Activated effector memory CD4-positive, alpha-beta T cell treated with Interleukin-2 at 50 U/mL for 16 hours (primary cell): ENCODE results near the gene HTT-AS.
A peak's percentile ranks its signal among the peaks of the same experiment; 100 is the strongest.

Source experiments
- DNase-seq: peaks from one replicate; pipeline ENCODE4 v3.0.0-alpha.2; 2020

Gene HTT-AS

DNA sequence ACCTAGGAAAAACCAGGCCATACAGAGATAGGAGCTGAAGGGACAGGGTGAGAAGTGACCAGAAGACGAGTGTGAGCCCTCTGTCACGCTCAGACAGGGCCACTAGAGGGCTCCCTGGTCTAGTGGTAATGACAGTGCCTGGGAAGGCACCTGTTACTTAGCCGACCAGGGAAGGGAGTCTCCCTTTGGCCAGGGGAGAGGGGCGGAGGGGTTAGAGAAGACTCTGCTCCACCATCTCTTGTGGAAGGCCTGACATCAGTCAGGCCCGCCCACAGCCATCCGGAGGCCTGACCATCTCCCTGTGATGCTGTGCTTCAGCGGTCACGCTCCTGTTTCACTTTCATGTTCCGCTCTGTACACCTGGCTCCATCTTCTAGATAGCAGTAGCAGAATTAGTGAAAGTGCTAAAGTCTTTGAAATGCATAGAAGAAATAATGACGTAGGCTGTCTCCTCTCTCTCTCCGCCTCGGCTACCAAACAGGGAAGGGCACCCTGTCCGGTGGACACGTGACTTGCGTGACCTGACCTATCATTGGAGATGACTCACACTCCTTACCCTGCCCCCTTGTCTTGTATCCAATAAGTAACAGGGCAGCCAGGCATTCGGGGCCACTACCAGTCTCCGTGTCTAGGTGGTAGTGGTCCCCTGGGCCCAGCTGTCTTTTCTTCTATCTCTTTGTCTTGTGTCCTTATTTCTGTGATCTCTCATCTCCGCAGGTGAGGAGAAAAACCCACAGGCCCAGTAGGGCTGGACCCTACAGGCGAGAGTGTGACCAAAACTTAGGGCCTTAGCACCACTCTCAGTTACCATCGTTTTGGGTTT lies 26.7 kb downstream of the HTT-AS start:
- DNase-seq: peak; percentile 54

- no peak for DNase-seq
Observed at GRCh38 chr4:3046623-3047022, 27.7 kb downstream of the HTT-AS start.

- no peak for DNase-seq
Observed at GRCh38 chr4:3046162-3046561, 28.2 kb downstream of the HTT-AS start.

DNA sequence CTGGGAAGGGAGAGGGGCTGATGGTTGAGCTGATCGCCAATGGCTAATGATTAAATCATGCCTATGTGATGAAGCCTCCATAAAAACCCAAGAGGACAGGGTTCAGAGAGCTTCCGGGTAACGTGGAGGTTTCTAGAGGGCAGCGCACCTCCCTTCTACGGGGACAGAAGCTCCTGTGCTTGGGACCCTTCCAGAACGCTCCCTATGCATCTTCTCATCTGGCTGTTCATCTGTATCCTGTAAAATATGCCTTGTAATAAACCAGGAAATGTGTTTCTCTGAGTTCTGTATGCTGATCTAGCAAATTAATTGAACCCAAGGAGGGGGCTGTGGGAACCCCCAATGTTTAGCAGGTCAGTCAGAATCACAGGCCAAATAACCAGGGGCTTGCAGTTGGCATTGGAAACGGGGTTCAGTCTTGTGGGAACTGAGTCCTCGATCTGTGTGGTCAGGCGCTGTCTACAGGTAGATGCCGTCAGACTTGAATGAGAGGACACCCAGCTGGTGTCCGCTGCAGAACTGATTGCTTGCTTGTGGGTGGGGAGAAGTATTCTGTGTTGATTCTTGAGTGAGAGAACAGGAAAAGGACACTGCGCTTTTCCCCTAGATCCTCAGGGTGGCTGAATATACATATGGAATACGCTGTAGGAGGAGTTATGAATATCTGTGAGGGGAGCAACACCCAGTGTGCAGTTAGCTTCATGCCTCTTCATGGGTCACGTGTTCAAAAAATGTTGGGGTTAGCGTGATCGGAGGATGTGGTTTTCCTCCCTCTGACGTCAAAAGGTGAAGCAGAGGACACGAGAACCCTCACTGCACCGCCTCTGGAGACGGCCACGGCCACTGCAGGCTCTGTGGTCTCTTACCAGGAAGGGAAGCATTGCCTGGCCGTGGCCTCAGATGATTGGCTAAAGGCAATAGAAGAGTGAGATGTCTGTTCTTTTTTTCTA lies 29.2 kb downstream of the HTT-AS start:
- DNase-seq: peak; percentile 59

DNA sequence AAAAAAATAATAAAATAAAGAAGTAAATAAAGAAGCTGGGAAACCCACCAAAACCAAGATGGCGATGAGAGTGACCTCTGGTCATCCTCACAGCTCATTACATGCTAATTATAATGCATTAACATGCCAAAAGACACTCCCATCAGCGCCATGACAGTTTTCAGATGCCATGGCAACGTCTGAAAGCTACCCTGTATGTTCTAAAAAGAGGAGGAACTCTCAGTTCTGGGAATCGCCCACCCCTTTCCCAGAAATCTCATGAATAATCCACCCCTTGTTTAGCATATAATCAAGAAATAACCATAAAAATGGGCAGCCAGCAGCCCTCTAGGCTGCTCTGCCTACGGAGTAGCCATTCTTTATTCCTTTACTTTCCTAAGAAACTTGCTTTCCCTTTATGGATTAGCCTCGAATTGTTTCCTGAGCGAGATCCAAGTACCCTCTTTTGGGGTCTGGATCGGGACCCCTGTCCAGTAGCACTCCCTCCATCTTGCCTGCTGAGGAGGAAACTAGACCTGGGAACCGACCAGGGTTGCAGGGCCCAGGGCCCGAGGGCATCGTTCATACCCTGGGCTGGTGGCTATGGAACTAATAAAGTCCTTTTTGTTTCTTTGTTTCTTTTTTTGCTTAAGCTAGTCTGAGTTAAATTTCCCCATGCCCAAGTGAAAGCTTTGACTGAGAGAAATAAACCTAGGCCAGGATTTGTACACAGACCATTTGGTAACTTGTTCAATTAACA lies 30.9 kb downstream of the HTT-AS start:
- DNase-seq: no peak

DNA sequence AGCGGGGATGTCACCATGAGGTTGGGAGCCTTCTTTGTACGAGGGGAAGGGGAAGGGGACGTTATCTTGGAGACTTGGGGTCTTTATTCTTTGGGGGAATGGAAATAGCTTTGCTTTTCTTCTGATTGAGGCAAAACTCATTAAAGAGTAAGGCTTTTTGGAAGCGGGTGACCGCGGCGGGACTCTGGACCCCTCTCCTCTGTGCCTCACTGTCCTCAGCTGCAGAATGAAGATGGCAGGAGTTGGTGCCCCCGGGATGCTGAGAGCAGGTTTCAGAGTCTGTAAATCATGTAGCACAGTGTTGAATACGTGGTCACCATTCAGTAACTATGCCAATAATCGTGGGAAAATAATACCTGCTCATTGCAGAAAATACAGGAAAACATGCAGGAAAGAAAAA lies 32.1 kb downstream of the HTT-AS start:
- no peak for DNase-seq

- DNase-seq: peak; percentile 25
Observed at GRCh38 chr4:3041192-3042142, 32.9 kb downstream of the HTT-AS start.

- DNase-seq: no peak
Observed at GRCh38 chr4:3040452-3041191, 33.7 kb downstream of the HTT-AS start.

GRCh38 chr4:3039706-3040366 lies 34.5 kb downstream of the HTT-AS start:
- DNase-seq: no peak

- no peak for DNase-seq
Observed at GRCh38 chr4:3037957-3038461, 36.3 kb downstream of the HTT-AS start.

DNA sequence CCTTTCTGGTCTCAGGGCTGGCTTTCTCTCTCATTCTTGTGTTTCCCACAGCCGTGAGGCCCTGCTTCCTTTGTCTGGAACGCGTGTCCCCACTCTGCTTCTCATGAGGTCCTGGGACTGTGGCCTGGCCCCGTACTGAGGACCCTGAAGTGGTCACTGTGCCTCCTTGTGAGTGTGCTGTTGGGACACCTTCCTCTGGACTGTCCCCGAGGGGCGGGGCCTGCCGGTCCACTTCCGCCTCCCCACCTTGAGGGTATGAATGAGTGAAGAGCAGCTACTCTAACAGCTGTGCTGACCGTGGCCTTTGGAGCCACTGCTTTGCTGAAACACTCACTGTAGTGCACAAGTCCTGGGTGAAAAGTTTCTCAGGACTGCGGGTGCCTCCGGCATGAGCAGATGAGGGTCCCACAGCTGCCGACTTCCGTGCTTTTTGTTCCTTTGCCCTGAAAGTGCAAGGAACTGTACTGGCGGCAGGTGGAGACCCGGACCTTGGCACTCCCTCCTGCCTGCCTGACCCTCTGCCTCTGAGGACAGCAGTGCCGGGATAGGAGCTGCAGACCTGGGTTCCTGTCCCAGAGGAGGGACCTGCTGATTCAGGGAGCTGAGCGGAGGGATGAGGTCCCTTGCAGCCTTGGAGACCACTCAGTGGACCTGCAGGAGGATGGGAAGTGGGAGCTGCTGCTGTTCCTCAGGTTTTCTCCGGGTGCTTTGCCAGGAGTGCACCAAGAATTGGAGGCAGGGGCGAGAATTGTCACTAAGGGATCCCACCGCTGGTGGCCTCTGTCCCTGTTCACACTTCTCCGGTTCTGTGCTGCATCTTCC lies 38.0 kb downstream of the HTT-AS start:
- DNase-seq: no peak

DNA sequence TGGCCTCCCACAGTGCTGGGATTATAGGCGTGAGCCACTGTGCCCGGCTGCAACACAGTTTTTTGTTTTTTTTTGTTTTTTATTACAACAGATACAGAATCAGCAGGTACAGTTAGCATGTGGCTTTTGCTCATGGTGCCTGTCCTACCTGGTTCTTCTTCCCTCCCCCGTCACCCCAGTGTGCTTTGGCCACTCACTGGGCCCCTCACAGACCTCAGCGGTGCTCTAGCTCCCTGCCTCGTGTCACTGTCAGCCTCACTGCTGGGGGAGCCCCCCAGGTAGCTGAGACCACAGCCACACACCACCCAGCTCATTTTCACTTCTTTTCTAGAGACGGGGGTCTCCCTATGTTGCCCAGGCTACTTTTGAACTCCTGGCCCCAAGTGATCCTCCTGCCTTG lies 38.7 kb downstream of the HTT-AS start:
- DNase-seq: no peak

- DNase-seq: no peak
Observed at GRCh38 chr4:3035249-3035648, 39.1 kb downstream of the HTT-AS start.

DNA sequence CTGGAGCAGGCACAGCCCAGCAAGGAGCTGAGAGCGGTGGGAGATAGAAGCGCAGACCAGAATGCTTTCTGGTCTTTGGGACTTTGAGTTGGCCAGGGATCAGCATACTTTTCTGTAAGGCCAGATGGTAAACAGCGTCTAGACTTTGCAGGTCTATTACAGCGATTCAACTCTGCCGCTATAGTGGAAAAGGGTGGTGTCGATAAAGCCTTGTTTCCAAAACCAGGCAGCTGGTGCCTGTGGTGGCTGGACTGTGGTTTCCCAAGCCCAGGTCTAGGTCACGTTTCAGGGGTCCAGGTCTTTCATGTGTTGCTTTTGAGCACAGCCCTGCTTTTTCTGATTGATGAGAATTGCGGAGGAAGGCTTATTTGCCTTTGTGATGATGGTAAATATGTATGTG lies 40.1 kb downstream of the HTT-AS start:
- no peak for DNase-seq

DNA sequence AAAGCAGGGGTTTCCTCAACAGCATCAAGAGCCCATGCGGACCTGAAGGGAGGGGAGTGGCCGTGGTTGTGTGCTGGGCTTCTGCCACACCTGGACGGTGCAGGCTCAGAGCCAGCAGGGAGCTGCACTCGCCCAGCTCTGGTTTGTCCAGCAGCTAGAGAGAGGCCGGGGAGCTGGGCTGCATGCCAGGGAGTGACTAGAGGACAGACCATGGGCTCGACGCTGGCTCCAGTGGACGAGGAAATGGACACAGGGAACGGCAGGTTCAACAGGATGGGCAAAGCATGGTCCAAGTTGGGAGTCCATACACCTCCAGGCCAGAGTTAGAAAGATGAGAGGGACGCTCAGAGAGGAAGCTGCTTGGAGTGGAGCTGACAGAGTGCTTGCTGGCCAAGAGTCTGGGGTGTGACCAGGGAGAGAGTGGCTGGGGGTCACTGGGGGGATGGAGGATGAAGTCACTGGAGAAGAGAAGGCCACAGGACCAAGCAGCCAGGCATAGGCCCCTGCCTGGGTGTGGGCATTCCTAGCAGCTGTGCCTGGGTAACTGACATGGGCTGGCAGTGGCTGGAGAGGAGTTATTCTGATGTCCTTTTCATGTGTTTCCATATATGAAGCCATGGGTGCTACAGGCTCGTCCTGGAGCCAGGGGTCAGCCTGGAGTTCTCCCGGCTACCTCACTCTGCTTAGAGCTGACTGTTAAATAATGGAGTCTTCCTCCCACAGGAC lies 42.8 kb downstream of the HTT-AS start:
- no peak for DNase-seq

GRCh38 chr4:3030566-3031356 lies 43.6 kb downstream of the HTT-AS start:
- no peak for DNase-seq

- no peak for DNase-seq
Observed at GRCh38 chr4:3029464-3029863, 44.9 kb downstream of the HTT-AS start.

- no peak for DNase-seq
Observed at GRCh38 chr4:3026540-3026939, 47.8 kb downstream of the HTT-AS start.
